GM11168 (cell line): ENCODE data around the gene SLC44A5.
"Not testable (repeated sequence)": the region's sequence is repeated elsewhere in the genome, so short reads cannot be mapped to it uniquely, and the experiment has no call there.

ENCODE experiments used
- in situ Hi-C: fragments of 300-500 bp; cut with MboI; formaldehyde crosslinking; loops from one replicate; pipeline ENCODE4 v1.12.0; 2022; ENCODE audit warnings: low sequenced_read_pairs; ENCODE audit not compliant: unreplicated experiment

SLC44A5 gene

DNA sequence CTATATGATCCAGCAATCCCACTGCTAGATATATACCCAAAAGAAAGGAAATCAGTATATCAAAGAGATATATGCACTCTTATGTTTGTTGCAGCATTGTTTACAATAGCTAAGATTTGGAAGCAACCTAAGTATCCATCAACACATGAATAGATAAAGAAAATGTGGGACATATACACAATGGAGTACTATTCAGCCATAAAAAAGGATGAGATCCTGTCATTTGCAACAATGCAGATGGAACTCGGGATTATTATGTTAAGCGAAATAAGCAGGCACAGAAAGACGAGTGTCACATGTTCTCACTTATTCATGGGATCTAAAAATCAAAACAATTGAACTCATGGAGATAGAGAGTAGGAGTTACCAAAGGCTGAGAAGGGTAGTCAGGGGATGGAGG is 17.5 kb downstream of the SLC44A5 start:
- in situ Hi-C loops, result not testable (repeated sequence)

DNA sequence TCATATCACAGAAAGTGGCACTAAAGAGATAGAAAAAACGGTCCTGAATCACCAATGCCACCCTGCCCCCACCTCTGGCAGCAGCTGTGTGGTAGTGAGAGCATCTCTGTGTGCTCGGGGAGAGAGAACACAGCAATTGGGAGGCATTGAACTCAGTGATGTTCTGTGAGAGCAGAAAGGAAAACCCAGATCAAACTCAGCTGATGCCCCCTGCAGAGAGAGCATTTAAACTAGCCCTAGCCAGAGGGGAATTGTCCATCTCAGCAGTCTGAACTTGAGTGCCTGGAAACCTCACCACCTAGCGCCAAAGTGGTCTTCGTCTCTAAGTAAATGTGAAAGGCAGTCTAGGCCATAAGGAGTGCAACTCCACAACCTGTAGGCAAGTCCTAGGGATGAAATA is 21.3 kb downstream of the SLC44A5 start:
- in situ Hi-C loops, result no loop called here

- in situ Hi-C loops, result no loop called here
These were observed 22.0 kb downstream of the SLC44A5 start for GRCh38 chr1:75588779-75589475.

DNA sequence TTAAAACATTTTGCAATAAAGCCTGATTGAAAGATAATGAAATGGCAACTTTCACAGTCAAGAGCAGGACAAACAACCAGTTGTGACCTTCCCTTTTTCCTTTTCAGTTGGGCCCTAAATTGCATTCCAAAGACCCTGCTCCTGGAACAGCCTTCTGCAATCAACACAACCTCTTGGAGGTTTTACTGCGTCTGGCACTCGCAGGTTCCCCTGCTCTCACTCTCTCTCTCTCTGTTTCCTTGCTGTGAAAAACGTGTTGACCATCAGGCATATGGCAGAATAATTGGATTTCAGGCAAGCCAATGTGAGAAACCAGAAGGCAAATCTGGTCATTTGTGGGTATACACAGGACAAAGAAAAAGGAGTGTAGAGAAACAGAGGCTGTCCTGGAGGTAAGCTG is 23.2 kb downstream of the SLC44A5 start:
- in situ Hi-C loops, result no loop called here

DNA sequence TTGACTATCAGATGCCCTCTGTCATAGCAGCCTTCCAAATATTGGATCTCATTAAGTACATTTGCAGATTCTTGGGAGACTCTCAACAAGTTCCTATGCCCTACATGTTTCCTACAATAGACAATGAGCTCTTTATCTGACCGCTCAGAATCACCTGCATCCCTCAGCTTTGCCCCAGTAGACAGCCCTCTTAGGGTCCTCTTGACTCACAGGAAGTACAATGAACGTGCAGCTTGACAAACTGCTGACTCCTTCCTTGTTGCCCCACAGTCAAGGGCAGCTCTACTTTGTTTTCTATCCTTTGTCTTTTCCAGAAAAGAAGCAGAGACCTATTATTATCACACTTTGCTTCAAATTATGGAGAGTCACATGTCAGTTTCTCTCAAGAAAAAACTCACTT is 27.6 kb downstream of the SLC44A5 start:
- in situ Hi-C loops, result no loop called here

GRCh38 chr1:75582725-75583261 is 28.1 kb downstream of the SLC44A5 start:
- in situ Hi-C loops, result no loop called here

GRCh38 chr1:75579046-75579445 is 31.9 kb downstream of the SLC44A5 start:
- in situ Hi-C loops, result no loop called here

GRCh38 chr1:75575837-75576236 is 35.1 kb downstream of the SLC44A5 start:
- in situ Hi-C loops, result no loop called here

DNA sequence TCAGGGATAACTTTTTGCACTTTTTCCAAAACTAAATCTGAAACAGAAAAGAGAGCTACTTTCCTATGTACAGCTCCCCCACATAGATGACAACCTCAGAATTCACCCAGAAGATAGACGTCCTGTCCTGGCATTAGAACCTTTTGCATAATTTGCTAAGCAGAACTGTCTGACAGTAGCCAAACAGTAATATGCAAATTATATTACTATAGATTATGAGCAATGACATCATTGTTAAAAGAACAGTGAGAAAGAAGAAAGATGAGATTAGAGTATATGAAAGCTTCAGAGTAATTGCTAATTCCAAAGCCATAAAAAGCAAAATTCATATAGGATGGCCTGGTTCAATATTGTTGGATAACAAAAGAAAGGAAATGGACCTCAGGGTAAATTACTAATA is 43.7 kb downstream of the SLC44A5 start:
- in situ Hi-C loops, result no loop called here

DNA sequence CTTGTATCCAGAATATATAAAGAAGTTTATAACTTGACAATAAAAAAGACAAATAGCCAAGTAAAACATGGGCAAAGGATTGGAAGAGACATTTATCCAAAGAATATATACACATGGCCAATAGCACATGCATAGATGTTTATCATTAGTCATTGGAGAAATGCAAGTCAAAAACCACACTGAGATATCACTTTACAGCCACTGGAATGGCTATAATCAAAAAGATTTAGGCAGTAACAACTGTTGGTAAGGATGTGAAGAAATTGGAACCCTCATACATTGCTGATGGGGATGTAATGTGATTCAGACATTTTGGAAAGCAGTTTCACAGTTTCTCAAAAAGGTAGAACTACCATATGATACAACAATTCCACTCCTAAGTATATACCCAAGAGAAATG is 51.1 kb downstream of the SLC44A5 start:
- in situ Hi-C loops, result no loop called here

DNA sequence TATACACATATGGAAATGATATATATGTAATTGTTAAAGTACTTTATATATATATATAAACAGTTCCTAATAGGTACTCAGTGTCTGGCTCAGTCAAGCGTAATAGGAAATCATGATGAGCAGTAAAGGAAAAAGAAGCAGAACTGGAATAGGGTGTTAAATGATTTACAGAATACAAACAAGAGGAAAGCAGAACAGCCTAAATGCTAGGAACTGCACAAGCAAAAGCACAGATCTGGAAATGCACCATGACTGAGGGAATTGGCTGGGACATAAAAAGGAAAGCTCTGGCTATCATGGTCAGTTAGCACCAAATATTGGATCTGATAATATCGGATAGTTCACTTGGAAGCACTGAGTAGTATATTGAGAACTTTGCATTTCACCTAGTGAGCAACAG is 51.8 kb downstream of the SLC44A5 start:
- in situ Hi-C loops, result no loop called here

DNA sequence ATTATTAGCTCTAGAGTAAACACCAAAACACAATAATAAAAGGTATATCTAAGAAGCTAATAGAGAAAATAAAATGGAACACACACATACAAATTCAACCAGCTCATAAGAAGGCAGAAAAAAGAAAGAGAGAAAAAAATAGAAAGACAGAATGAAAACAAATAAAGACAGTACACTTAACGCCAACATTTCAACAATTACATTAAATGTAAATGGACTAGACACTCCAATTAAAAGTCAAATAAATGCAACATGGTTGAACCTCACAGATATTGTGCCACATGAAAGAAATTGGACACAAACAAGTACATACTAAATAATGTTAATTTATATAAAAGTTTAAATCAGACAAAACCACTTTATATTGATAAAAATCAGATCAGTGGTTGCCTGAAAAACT is 56.0 kb downstream of the SLC44A5 start:
- in situ Hi-C loops, result no loop called here

GRCh38 chr1:75554181-75554580 is 56.7 kb downstream of the SLC44A5 start:
- in situ Hi-C loops, result no loop called here

DNA sequence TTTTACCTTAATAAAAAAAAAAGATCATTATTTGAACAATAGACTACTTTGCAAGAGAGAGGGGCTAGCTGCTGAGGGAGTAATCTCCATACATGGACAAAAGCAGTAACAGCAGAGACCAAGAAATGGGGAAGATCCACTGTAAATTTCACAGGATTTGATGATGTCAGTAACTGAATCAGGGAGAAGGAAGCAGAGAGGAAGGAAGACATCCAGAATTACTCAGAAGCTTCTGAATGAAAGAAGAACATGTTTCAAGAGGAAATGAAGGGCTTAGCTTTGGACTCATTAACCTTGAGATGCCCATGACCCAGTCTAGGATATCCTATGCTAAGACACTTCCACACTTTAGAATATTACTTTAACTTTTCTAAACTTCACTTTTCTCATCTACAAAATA is 60.4 kb downstream of the SLC44A5 start:
- in situ Hi-C loops, result no loop called here

DNA sequence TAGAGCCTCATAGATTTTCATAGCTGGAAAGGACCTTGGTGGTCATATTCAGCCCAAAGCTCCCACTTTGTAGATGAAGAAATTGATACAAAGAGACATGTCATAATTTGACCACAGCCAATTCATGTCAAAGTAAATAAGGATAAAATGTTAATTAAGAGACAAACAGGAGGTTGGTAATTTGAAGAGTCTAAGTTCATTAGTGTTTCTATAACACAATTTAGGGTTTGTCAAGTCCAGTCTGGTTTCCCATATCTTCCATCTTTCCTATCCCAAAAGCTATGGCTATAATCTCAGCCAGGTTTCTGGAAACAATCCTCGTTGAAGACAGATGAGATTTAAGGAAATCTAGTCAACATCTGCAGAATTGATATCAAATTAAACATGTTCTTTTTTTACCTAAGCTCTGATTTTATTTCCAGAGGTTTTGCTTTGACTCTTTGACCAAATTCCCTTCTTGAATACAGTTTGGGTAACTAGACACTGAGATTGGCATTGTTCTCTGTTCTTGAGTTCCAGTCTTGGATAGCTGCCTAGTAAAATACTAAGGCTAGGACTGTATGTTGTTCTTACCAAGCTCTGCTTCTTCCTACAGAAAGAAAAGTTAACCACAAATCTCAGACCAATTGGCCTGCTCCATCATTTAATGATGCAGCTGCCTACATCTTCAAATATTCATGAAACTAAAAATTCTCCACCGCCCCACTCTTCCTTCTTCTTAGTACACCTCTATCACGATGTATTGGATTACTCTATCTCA is 62.0 kb downstream of the SLC44A5 start:
- in situ Hi-C loops, result no loop called here

DNA sequence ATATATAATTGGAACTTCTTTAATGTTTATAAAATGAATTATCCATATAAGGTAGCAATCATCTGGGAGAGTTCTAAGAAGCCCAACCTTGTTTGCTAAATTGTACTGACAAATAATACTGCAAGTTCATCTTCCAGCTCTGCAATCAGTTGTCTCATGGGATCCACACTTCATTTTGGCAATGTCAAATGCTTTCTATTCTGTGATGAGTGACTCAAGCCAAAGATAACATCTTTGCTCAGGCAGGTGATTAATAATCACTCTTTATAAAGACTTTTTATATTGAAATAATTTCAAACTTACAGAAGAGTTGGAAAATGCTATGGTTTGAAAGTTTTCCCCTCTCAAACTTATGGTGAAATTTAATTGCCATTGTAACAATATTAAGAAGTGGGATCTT is 67.2 kb downstream of the SLC44A5 start:
- in situ Hi-C loops, result no loop called here

GRCh38 chr1:75542818-75543570 is 67.9 kb downstream of the SLC44A5 start:
- in situ Hi-C loops, result no loop called here

DNA sequence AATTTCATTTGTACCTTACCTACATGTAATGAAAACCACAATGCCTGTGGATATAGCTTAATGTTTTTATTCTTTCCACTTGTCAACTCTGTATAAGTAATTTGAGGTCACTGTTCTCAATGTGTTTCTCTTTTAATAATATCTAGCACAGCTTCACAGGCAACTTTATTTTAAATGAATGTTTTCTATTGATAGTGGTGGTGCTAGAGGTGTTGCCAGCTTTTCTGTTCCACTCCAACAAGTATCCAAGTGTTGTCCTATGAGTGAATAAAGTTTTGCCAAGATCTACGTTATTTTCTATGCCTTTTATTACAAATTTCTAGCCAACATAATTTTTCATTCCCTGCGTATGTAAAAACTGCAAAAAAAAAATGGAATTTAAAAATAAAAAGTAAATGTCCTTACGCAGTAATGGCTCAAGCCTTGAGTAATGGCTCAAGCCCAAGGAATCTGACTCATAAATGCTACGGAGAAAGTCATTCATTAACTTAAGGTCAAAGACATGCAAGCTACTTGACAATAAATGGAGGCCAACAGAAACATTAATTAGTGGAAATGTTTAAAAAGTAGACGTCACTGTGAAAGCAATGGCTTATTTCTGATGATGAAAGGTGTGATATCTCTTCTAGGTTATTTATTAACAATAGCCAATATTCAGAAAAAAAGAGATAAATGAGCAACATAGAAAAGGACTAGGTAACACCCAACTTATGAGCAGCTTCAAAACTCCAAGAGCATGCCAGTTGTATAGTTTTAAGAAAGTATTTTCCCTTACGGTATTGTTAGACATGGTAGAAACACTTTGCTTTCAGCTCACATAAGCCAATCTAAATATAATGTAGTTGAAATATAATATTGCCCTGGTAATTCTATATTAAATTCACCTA is 71.4 kb downstream of the SLC44A5 start:
- in situ Hi-C loops, result no loop called here

DNA sequence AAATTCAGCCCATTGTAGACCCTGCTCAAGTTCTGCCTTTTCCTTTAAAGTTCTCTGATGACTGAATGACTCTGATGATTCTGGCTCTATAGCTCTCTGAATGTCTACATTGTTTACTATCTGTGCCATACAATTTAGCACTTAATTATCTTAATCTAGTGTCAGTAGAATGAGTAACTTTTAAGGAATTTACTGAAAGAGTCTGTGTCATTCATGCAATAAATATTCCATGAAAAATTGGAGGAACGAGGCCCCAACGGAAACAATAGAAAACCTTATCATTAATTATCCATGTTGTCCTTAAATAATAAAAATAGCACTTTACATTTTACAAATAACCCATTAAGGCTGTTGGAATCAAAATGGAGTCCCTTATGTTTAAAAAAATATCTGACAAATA is 77.8 kb downstream of the SLC44A5 start:
- in situ Hi-C loops, result no loop called here

DNA sequence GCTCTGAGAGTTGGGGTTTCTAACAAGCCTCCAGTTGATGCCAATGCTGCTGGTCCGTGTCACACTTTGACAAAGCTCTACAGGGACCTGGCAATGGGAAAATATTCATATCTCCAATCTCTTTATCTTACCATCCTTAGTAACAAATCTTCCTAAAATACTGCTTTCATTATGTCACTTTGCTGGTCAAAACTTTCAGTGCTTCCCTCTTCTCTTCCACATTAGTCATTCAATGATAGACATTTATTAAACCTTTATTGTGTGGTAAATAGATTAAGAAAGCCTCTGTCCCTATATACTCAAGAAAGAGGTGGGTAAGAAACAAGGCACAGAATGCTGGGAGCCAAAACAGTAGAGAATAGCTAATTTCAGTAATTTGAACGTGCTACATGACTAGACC is 79.3 kb downstream of the SLC44A5 start:
- in situ Hi-C loops, result no loop called here
